Astrocyte (in vitro differentiated cells and primary cell): ENCODE measurements around the gene CELF2.
"Not testable (repeated sequence)": the region's sequence is repeated elsewhere in the genome, so short reads cannot be mapped to it uniquely, and the experiment has no call there.

Experiments
- CTCF ChIP-seq: IDR thresholded peaks from 2 replicates; pipeline ENCODE4 v1.5.1; 2011; ENCODE audit warnings: low read depth, mild to moderate bottlenecking, inconsistent platforms, low read length, moderate library complexity; ENCODE audit not compliant: insufficient read depth
- EZH2 ChIP-seq: IDR thresholded peaks from 2 replicates; pipeline ENCODE4 v1.6.1; 2012; ENCODE audit warnings: mild to moderate bottlenecking, low read length, inconsistent platforms; ENCODE audit not compliant: insufficient read depth

GRCh38 chr10:11347580-11347979 is 329.9 kb downstream of the CELF2 start:
- TF ChIP-seq CTCF, EZH2: not testable (repeated sequence)
